ENCODE results near the gene C5AR2. TPM values are rescaled to one million over a fixed set of nuclear protein-coding genes. Genes with fewer than 3 reads are reported as not detected.
"Not testable (repeated sequence)": the region's sequence is repeated elsewhere in the genome, so short reads cannot be mapped to it uniquely, and the experiment has no call there.

C5AR2 gene
- polyA plus RNA-seq, 1 donor from 2014 or later = not detected

DNA sequence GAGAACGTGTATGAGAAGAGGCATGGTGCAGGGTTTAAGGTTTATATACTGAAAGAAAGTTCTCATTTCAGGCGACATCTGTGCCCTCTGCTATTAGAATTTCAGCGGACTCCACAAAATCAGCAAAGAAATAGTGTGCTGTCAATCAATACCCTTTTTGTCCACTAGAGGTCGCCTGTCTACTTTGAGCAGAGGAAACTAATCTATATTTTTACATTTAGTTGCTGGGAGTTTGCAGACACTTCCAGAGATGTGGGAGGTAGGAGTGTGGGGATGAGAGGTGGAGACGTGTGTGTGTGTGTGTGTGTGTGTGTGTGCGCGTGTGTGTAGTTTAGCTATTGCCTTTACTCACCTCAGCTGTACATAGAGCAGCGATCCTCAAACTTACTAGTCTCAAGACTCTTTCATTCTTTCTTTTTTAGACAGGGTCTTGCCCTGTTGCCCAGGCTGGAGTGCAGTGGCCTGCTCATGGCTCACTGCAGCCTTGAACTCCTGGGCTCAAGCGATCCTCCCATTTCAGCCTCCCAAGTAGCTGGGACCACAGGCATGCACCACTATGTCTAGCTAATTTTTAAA lies 47.6 kb upstream of the C5AR2 start:
- Histone ChIP-seq H3K36me3 (ENCODE audit: insufficient read depth, low read length) (no peaks in the 10 kb centered on the region), H3K27ac (ENCODE audit: low read length) (no peak overlapping the region), H3K27me3 (ENCODE audit: insufficient read depth, low read depth, low read length) (no peaks in the 10 kb centered on the region), H3F3A (ENCODE audit: insufficient read depth, low read length, poor library complexity, severe bottlenecking) (no peaks in the 10 kb centered on the region), H3K9me3 (ENCODE audit: low read length) (no peaks in the 10 kb centered on the region), H3K4me3 (ENCODE audit: low read length) (no peak overlapping the region), H3K9ac (ENCODE audit: low read length) (no peak overlapping the region), H3K4me2 (ENCODE audit: low read length) (no peak overlapping the region), H3K9me2 (ENCODE audit: insufficient read depth, low read length) (no peaks in the 10 kb centered on the region), H3K79me2 (replicated peaks; ENCODE audit: insufficient read depth, low read length) (no peaks in the 10 kb centered on the region), H4K20me1 (ENCODE audit: insufficient read depth) (no peaks in the 10 kb centered on the region), H2AFZ (ENCODE audit: low read depth, low read length) (no peak overlapping the region)
- TF ChIP-seq, protein P1, sequence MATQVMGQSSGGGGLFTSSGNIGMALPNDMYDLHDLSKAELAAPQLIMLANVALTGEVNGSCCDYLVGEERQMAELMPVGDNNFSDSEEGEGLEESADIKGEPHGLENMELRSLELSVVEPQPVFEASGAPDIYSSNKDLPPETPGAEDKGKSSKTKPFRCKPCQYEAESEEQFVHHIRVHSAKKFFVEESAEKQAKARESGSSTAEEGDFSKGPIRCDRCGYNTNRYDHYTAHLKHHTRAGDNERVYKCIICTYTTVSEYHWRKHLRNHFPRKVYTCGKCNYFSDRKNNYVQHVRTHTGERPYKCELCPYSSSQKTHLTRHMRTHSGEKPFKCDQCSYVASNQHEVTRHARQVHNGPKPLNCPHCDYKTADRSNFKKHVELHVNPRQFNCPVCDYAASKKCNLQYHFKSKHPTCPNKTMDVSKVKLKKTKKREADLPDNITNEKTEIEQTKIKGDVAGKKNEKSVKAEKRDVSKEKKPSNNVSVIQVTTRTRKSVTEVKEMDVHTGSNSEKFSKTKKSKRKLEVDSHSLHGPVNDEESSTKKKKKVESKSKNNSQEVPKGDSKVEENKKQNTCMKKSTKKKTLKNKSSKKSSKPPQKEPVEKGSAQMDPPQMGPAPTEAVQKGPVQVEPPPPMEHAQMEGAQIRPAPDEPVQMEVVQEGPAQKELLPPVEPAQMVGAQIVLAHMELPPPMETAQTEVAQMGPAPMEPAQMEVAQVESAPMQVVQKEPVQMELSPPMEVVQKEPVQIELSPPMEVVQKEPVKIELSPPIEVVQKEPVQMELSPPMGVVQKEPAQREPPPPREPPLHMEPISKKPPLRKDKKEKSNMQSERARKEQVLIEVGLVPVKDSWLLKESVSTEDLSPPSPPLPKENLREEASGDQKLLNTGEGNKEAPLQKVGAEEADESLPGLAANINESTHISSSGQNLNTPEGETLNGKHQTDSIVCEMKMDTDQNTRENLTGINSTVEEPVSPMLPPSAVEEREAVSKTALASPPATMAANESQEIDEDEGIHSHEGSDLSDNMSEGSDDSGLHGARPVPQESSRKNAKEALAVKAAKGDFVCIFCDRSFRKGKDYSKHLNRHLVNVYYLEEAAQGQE (IDR thresholded peaks at IDR 0.05; ENCODE audit: borderline replicate concordance) = no peak
- TF ChIP-seq SMC3 (conservative IDR thresholded peaks at IDR 0.05; ENCODE audit: poor library complexity) (peak; percentile 80), TAF1 (IDR thresholded peaks at IDR 0.05; ENCODE audit: low read depth) (no peak), RAD21 (conservative IDR thresholded peaks at IDR 0.05) (peak; percentile 72)
- TF ChIP-seq, protein P2, sequence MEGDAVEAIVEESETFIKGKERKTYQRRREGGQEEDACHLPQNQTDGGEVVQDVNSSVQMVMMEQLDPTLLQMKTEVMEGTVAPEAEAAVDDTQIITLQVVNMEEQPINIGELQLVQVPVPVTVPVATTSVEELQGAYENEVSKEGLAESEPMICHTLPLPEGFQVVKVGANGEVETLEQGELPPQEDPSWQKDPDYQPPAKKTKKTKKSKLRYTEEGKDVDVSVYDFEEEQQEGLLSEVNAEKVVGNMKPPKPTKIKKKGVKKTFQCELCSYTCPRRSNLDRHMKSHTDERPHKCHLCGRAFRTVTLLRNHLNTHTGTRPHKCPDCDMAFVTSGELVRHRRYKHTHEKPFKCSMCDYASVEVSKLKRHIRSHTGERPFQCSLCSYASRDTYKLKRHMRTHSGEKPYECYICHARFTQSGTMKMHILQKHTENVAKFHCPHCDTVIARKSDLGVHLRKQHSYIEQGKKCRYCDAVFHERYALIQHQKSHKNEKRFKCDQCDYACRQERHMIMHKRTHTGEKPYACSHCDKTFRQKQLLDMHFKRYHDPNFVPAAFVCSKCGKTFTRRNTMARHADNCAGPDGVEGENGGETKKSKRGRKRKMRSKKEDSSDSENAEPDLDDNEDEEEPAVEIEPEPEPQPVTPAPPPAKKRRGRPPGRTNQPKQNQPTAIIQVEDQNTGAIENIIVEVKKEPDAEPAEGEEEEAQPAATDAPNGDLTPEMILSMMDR (IDR thresholded peaks at IDR 0.05; ENCODE audit: poor library complexity, severe bottlenecking) = peak; percentile 90

DNA sequence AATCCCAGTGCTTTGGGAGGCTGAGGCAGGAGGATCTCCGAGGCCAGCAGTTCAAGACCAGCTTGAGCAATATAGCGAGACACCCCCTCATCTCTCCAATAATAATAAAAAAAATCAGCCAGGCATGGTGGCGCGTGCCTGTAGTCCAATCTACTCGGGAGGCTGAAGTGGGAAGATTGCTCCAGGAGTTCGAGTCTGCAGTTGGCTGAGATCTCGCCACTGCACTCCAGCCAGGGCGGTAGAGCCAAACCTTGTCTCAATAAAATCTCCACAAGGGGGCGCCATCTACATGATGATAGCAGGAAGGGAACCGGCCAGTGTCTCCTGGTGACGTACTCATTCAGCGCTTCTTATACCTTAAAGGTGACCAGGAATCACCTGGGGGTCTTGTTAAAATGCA lies 35.9 kb upstream of the C5AR2 start:
- Histone ChIP-seq H2AFZ (ENCODE audit: low read depth, low read length) (no peak overlapping the region), H3K9ac (ENCODE audit: low read length) (no peak overlapping the region), H3K27ac (ENCODE audit: low read length) (no peak overlapping the region), H3F3A (ENCODE audit: insufficient read depth, low read length, poor library complexity, severe bottlenecking) (no peaks in the 10 kb centered on the region), H3K4me2 (ENCODE audit: low read length) (no peak overlapping the region), H3K4me3 (ENCODE audit: low read length) (no peak overlapping the region), H3K27me3 (ENCODE audit: insufficient read depth, low read depth, low read length) (no peaks in the 10 kb centered on the region), H3K36me3 (ENCODE audit: insufficient read depth, low read length) (no peaks in the 10 kb centered on the region), H3K79me2 (replicated peaks; ENCODE audit: insufficient read depth, low read length) (no peaks in the 10 kb centered on the region), H3K9me2 (ENCODE audit: insufficient read depth, low read length) (no peaks in the 10 kb centered on the region), H3K9me3 (ENCODE audit: low read length) (no peaks in the 10 kb centered on the region), H4K20me1 (ENCODE audit: insufficient read depth) (no peaks in the 10 kb centered on the region)
- TF ChIP-seq, protein P2 (IDR thresholded peaks at IDR 0.05; ENCODE audit: poor library complexity, severe bottlenecking) = peak; percentile 84
- TF ChIP-seq EP300 (conservative IDR thresholded peaks at IDR 0.05; ENCODE audit: poor library complexity, severe bottlenecking) (no peak), RAD21 (conservative IDR thresholded peaks at IDR 0.05) (peak; percentile 82), SMC3 (conservative IDR thresholded peaks at IDR 0.05; ENCODE audit: poor library complexity) (peak; percentile 79)

DNA sequence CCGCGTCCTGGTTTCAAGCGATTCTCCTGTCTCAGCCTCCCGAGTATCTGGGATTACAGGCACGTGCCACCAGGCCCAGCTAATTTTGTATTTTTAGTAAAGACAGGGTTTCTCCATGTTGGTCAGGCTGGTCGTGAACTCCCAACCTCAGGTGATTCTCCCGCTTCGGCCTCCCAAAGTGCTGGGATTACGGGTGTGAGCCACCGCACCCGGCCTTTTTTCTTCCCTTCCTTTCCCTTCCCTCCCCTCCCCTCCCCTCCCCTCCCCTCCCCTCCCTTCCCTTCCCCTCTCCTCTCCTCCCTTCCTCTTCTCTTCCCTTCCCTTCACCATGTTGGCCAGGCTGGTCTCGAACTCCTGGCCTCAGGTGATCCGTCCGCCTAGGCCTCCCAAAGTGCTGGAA lies 31.1 kb upstream of the C5AR2 start:
- H3K4me2 ChIP-seq (ENCODE audit: low read length); H3K4me3 ChIP-seq (ENCODE audit: low read length); H3K27me3 ChIP-seq (ENCODE audit: insufficient read depth, low read depth, low read length); H3K9ac ChIP-seq (ENCODE audit: low read length); H2AFZ ChIP-seq (ENCODE audit: low read depth, low read length); H3K9me3 ChIP-seq (ENCODE audit: low read length); H3K27ac ChIP-seq (ENCODE audit: low read length); H3K36me3 ChIP-seq (ENCODE audit: insufficient read depth, low read length); H3K79me2 ChIP-seq (replicated peaks; ENCODE audit: insufficient read depth, low read length); H3K9me2 ChIP-seq (ENCODE audit: insufficient read depth, low read length); H3F3A ChIP-seq (ENCODE audit: insufficient read depth, low read length, poor library complexity, severe bottlenecking); H4K20me1 ChIP-seq (ENCODE audit: insufficient read depth): not testable (repeated sequence)
